Sigmoid colon (tissue), 7 donors: ENCODE data around the gene THSD8. TPM values are rescaled to one million over a fixed set of nuclear protein-coding genes. Genes with fewer than 3 reads are reported as not detected.

Source experiments
- DNase-seq: peaks from one replicate; pipeline ENCODE4 v3.0.0-alpha.2; 2019
- H3K27ac ChIP-seq, 4 donors: fragments of 200-600 bp; sonication (generic); one replicate each; pipeline ENCODE4 v1.5.1; 2016 to 2019; ENCODE audit warnings: mild to moderate bottlenecking in 1 of 4
- H3K27me3 ChIP-seq, 3 donors: fragments of 200-600 bp; sonication (generic); one replicate each; pipeline ENCODE4 v1.5.1; 2019; ENCODE audit warnings: mild to moderate bottlenecking in 1 of 3
- H3K36me3 ChIP-seq, 4 donors: fragments of 200-600 bp; sonication (generic); one replicate each; pipeline ENCODE4 v1.5.1; 2016 to 2019
- H3K4me1 ChIP-seq, 4 donors: fragments of 200-600 bp; sonication (generic); one replicate each; pipeline ENCODE4 v1.5.1; 2017 to 2019
- H3K4me3 ChIP-seq, 4 donors: fragments of 200-600 bp; sonication (generic); one replicate each; pipeline ENCODE4 v1.5.1; 2017 to 2019; ENCODE audit warnings: mild to moderate bottlenecking in 2 of 4, moderate library complexity in 1 of 4
- H3K9me3 ChIP-seq, 4 donors: fragments of 200-600 bp in 3 of 4; sonication (generic) in 3 of 4; one replicate each; pipeline versions ENCODE4 v1.5.1 to v1.6.1; 2013 to 2019
- CTCF ChIP-seq, 4 experiments: fragments of 450-650 bp in 3 of 4; fragments of 200-600 bp in 1 of 4; IDR thresholded peaks; one replicate each; pipeline ENCODE4 v1.5.1; 2016 to 2019; ENCODE audit warnings: antibody characterized with exemption in 4 of 4, mild to moderate bottlenecking in 3 of 4, moderate library complexity in 2 of 4
- EP300 ChIP-seq, 4 donors: sonication (generic); formaldehyde crosslinking; IDR thresholded peaks; one replicate each; pipeline ENCODE4 v1.6.1; 2017; ENCODE audit warnings: antibody characterized with exemption in 4 of 4
- POLR2A ChIP-seq, 2 donors: fragments of 450-650 bp; IDR thresholded peaks; one replicate each; pipeline ENCODE4 v1.6.1; 2016; ENCODE audit warnings: antibody characterized with exemption in 2 of 2, mild to moderate bottlenecking in 2 of 2, moderate library complexity in 2 of 2
- POLR2AphosphoS5 ChIP-seq, 4 donors: sonication (generic); formaldehyde crosslinking; IDR thresholded peaks; one replicate each; pipeline ENCODE4 v1.6.1; 2017; ENCODE audit warnings: antibody characterized with exemption in 4 of 4
- WGBS, 2 donors: extraction: QIAGEN DNeasy Blood & Tissue Kit; methylation state at CpG; one replicate each; pipeline ENCODE4 v1.1.7; 2013; 5-methylcytosine and 5-hydroxymethylcytosine counted together
- intact Hi-C: fragments of 100-400 bp; cut with DNase I; formaldehyde crosslinking; loops from one replicate; pipeline ENCODE4 v1.15.1; 2023
- polyA plus RNA-seq, 3 donors: library from polyadenylated mRNA; stranded (reverse); fragments of 200-250 nt; gene quantifications; one replicate each; pipeline ENCODE4 v1.2.3, GENCODE V29; 2013
- total RNA-seq, 4 donors: library from RNA; depleted of rRNA; stranded (reverse); fragments of >200 nt; gene quantifications; one replicate each; pipeline ENCODE4 v1.1.0, GENCODE V29; 2016
- donor health status: healthy with polysubstance abuse.
- donor health status: Bipolar disorder and iron deficiency.
- donor health status: healthy.

THSD8 gene
- total and polyA plus RNA-seq, 7 donors, result 2.5 to 2.8 TPM; not detected in 5

- Histone ChIP-seq H3K9me3 (no peaks in the 10 kb centered on the region), H3K4me3 (peak overlapping the region; percentile 72 to 99 (median 90)), H3K27ac (peak overlapping the region; percentile 97 to 100 (median 98)), H3K27me3 (no peaks in the 10 kb centered on the region), H3K36me3 (no peaks in the 10 kb centered on the region), H3K4me1 (peaks cover 0 to 55% (median 53%) of the 10 kb centered on the region in 4 donors)
- WGBS, 2 donors, result 1% methylated on average over 46 of the region's 46 CpGs
- no peak for DNase-seq
- intact Hi-C loops, result no loop called here
- TF ChIP-seq EP300 (IDR thresholded peaks at IDR 0.05) (no peak), POLR2A (IDR thresholded peaks at IDR 0.05) (no peak), CTCF (IDR thresholded peaks at IDR 0.05) (no peak), POLR2AphosphoS5 (IDR thresholded peaks at IDR 0.05) (peak in 2 of 4 donors; percentile 52 to 77)
Measured at GRCh38 chr19:12789098-12789903, 12.6 kb upstream of the THSD8 start.

- TF ChIP-seq EP300 (IDR thresholded peaks at IDR 0.05) (peak in 2 of 4 donors; percentile 56 to 84), CTCF (IDR thresholded peaks at IDR 0.05) (no peak), POLR2AphosphoS5 (IDR thresholded peaks at IDR 0.05) (peak; percentile 95 to 99 (median 97)), POLR2A (IDR thresholded peaks at IDR 0.05) (peak; percentile 96 to 97)
- intact Hi-C loops, result loop anchor here (5.0 kb wide), 3 partner anchors 217 to 1057 kb away; partner anchors contain the start of genes IER2 and STX10
- H3K9me3 ChIP-seq, result no peaks in the 10 kb centered on the region
- H3K27ac ChIP-seq, result peak overlapping the region; percentile 97 to 100 (median 98)
- H3K4me1 ChIP-seq, result peaks cover 0 to 58% (median 55%) of the 10 kb centered on the region in 4 donors
- H3K36me3 ChIP-seq, result no peaks in the 10 kb centered on the region
- peak overlapping the region; percentile 72 to 99 (median 90) for H3K4me3 ChIP-seq
- WGBS, 2 donors, result 1% methylated on average over 56 of the region's 56 CpGs
- peak; percentile 99 for DNase-seq
- H3K27me3 ChIP-seq, result no peaks in the 10 kb centered on the region
Measured at GRCh38 chr19:12789904-12790619, 11.8 kb upstream of the THSD8 start.

- DNase-seq, result no peak
- Histone ChIP-seq H3K4me1 (peaks cover 0 to 59% (median 52%) of the 10 kb centered on the region in 4 donors), H3K4me3 (peak overlapping the region; percentile 72 to 99 (median 90)), H3K27ac (peak overlapping the region; percentile 97 to 100 (median 98)), H3K9me3 (no peaks in the 10 kb centered on the region), H3K27me3 (no peaks in the 10 kb centered on the region), H3K36me3 (no peaks in the 10 kb centered on the region)
- 1% methylated on average over 22 of the region's 22 CpGs for WGBS, 2 donors
- TF ChIP-seq EP300 (IDR thresholded peaks at IDR 0.05), result peak in 1 of 4 donors; percentile 50
- TF ChIP-seq POLR2A (IDR thresholded peaks at IDR 0.05), result no peak
- TF ChIP-seq POLR2AphosphoS5 (IDR thresholded peaks at IDR 0.05), result no peak
- no peak for TF ChIP-seq CTCF (IDR thresholded peaks at IDR 0.05)
- intact Hi-C loops, result loop anchor here (5.0 kb wide), 3 partner anchors 217 to 1057 kb away; partner anchors contain the start of genes IER2 and STX10
Measured at GRCh38 chr19:12790628-12791344, 11.1 kb upstream of the THSD8 start.

GRCh38 chr19:12791345-12792050 lies 10.4 kb upstream of the THSD8 start, which contains the start of gene JUNB:
TSS of gene JUNB (plus strand) at chr19:12791486. CDS start at chr19:12791772, 286 bp downstream.
- H3K4me3 ChIP-seq, result peak within 1 kb of the TSS; percentile 72 to 99 (median 90)
- TF ChIP-seq POLR2AphosphoS5 (IDR thresholded peaks at IDR 0.05) (peak; percentile 100), CTCF (IDR thresholded peaks at IDR 0.05) (no peak), EP300 (IDR thresholded peaks at IDR 0.05) (peak in 3 of 4 donors; percentile 73 to 98 (median 96)), POLR2A (IDR thresholded peaks at IDR 0.05) (peak; percentile 100)
- intact Hi-C loops, result loop anchor here (5.0 kb wide), 3 partner anchors 216 to 1056 kb away; partner anchors contain the start of genes IER2 and STX10
- H3K9me3 ChIP-seq, result no peaks in the 10 kb centered on the region
- peaks cover 0 to 60% (median 52%) of the 10 kb centered on the region in 4 donors for H3K4me1 ChIP-seq
- peak within 1 kb of the TSS; percentile 97 to 100 (median 98) for H3K27ac ChIP-seq
- H3K36me3 ChIP-seq, result no peaks in the 10 kb centered on the region
- WGBS, 2 donors, result 0% methylated on average over 73 of the region's 73 CpGs
- H3K27me3 ChIP-seq, result no peaks in the 10 kb centered on the region
- DNase-seq, result peak; percentile 99
